K562 (cell line): ENCODE measurements around the gene MYL11. TPM values are rescaled to one million over a fixed set of nuclear protein-coding genes. Genes with fewer than 3 reads are reported as not detected.

Experiments used
- ATF7 ChIP-seq: fragments of 450-650 bp; IDR thresholded peaks from 2 replicates; pipeline ENCODE4 v1.7.1; 2014; ENCODE audit warnings: mild to moderate bottlenecking, moderate library complexity
- CBX1 ChIP-seq: sonication (generic); IDR thresholded peaks from 2 replicates; pipeline ENCODE4 v1.6.1; 2016; ENCODE audit warnings: antibody characterized with exemption, low read depth, mild to moderate bottlenecking
- CGGBP1 ChIP-seq: fragments of 250-450 bp; sonication (Bioruptor Pico); IDR thresholded peaks from 2 replicates; pipeline ENCODE4 v1.9.0; 2021; ENCODE audit warnings: mild to moderate bottlenecking
- CTBP1 ChIP-seq: fragments of 450-650 bp; IDR thresholded peaks from 2 replicates; pipeline ENCODE4 v1.6.1; 2016; ENCODE audit warnings: borderline replicate concordance
- ETS1 ChIP-seq: conservative IDR thresholded peaks from 2 replicates; pipeline ENCODE4 v1.6.1; 2011; ENCODE audit warnings: low read depth, mild to moderate bottlenecking, low read length; ENCODE audit not compliant: control insufficient read depth
- ETV5 ChIP-seq: sonication (generic); formaldehyde crosslinking; IDR thresholded peaks from 2 replicates; pipeline ENCODE4 v1.4.0; 2020; ENCODE audit warnings: low read depth, mild to moderate bottlenecking, missing genetic modification reagents
- HCFC1 ChIP-seq: IDR thresholded peaks from 2 replicates; pipeline ENCODE4 v1.6.1; 2012; ENCODE audit warnings: low read depth, low read length, improper control_type of control experiment
- MXI1 ChIP-seq: IDR thresholded peaks from 2 replicates; pipeline ENCODE4 v1.6.1; 2011; ENCODE audit warnings: low read depth, mild to moderate bottlenecking, improper control_type of control experiment, low read length
- MYNN ChIP-seq, 2 experiments: sonication (generic); formaldehyde crosslinking in 1 of 2; IDR thresholded peaks; 2 replicates each; pipeline versions ENCODE4 v1.5.0 to v1.6.1; 2016 to 2020; ENCODE audit warnings: antibody characterized with exemption in 1 of 2, missing genetic modification reagents in 1 of 2
- NKRF ChIP-seq: fragments of 450-650 bp; IDR thresholded peaks from 2 replicates; pipeline ENCODE4 v1.6.1; 2016; ENCODE audit warnings: borderline replicate concordance
- SIN3A ChIP-seq, 2 experiments: fragments of 150-350 bp in 1 of 2; IDR thresholded peaks; 2 replicates each; pipeline ENCODE4 v1.6.1; 2011 to 2016; ENCODE audit warnings: borderline replicate concordance in 2 of 2, low read depth in 2 of 2, low read length in 2 of 2, mild to moderate bottlenecking in 2 of 2, moderate library complexity in 2 of 2; ENCODE audit not compliant: control insufficient read depth in 1 of 2
- SMAD2 ChIP-seq: fragments of 150-350 bp; IDR thresholded peaks from 2 replicates; pipeline ENCODE4 v1.6.1; 2014; ENCODE audit warnings: low read depth, mild to moderate bottlenecking, low read length
- SREBF2 ChIP-seq: sonication (generic); formaldehyde crosslinking; IDR thresholded peaks from 2 replicates; pipeline ENCODE4 v1.4.0; 2020; ENCODE audit warnings: mild to moderate bottlenecking, missing genetic modification reagents
- TAF1 ChIP-seq: IDR thresholded peaks from 2 replicates; pipeline ENCODE4 v1.6.1; 2011; ENCODE audit warnings: mild to moderate bottlenecking, low read length, moderate library complexity; ENCODE audit not compliant: insufficient read depth, control insufficient read depth, severe bottlenecking; ENCODE audit errors: extremely low read depth
- TRIM28 ChIP-seq: fragments of 450-650 bp; IDR thresholded peaks from 2 replicates; pipeline ENCODE4 v1.6.1; 2017
- USF2 ChIP-seq: sonication (generic); formaldehyde crosslinking; IDR thresholded peaks from 2 replicates; pipeline ENCODE4 v1.5.0; 2020; ENCODE audit warnings: missing genetic modification reagents
- ZNF445 ChIP-seq: fragments of 250-450 bp; sonication (Bioruptor Pico); IDR thresholded peaks from 2 replicates; pipeline ENCODE4 v1.4.0; 2020; ENCODE audit warnings: low read depth, mild to moderate bottlenecking, moderate library complexity
- ZNF592 ChIP-seq: fragments of 450-650 bp; IDR thresholded peaks from 2 replicates; pipeline ENCODE4 v1.6.1; 2017; ENCODE audit warnings: antibody characterized with exemption, mild to moderate bottlenecking
- polyA plus RNA-seq, 8 experiments: library from polyadenylated mRNA; depleted of rRNA in 4 of 8; stranded (reverse) in 5 of 8; unstranded in 3 of 8; fragments of >200 nt; fragmentation: Nextera tagmentation in 2 of 8; fragmentation: Illumina TruSeq in 1 of 8; extraction: Ambion mirVana in 2 of 8; extraction: Trizol in 1 of 8; gene quantifications; 2 replicates each; pipeline versions ENCODE4 v1.2.1 to v1.2.3, GENCODE V29; 2011 to 2014; ENCODE audit warnings: inconsistent platforms in 1 of 8, missing spikeins in 1 of 8
- total RNA-seq, 7 experiments: library from RNA; depleted of rRNA in 6 of 7; stranded (reverse); fragments of >200 nt in 6 of 7; fragmentation: Illumina TruSeq in 2 of 7; extraction: Trizol in 2 of 7; gene quantifications; 2 replicates each; pipeline versions ENCODE4 v1.2.1 to v1.2.3, GENCODE V29; 2011 to 2021; ENCODE audit warnings: low replicate concordance in 1 of 7

Gene MYL11
- total and polyA plus RNA-seq, 9 of the 15 experiments (the other 6 are each of a cell fraction or from before 2014, with no cell fraction given), result 0.31 to 1.5 (median 0.73) TPM; not detected in 4

GRCh38 chr16:30407102-30407803 lies 32.7 kb downstream of the MYL11 start, which contains the start of gene ZNF771 (continued):
- TF ChIP-seq SIN3A (IDR thresholded peaks at IDR 0.05; ENCODE audit: borderline replicate concordance in 2 of 2, control insufficient read depth in 1 of 2, low read depth in 2 of 2, low read length in 2 of 2) (peak; percentile 79 to 85; a peak in 2 of 4 replicates), CBX1 (peak; percentile 36; the same call in 1 of the 2 replicates), MYNN (IDR thresholded peaks at IDR 0.05) (no peak), MYNN (CRISPR knock-in tag; IDR thresholded peaks at IDR 0.05) (no peak), CGGBP1 (CRISPR knock-in tag) (no peak), HCFC1 (no peak), TAF1 (peak; percentile 60), TRIM28 (no peak), SREBF2 (0 out of 2 replicates have a peak, but pooled peaks have one; percentile 76), ETS1 (peak; percentile 73), USF2 (CRISPR knock-in tag) (peak; percentile 89), MXI1 (peak; percentile 82), CTBP1 (peak; percentile 81), ZNF592 (0 out of 2 replicates have a peak, but pooled peaks have one; percentile 27), NKRF (peak; percentile 99), ATF7 (peak; percentile 88), ZNF445 (CRISPR knock-in tag) (no peak), SMAD2 (no peak), ETV5 (CRISPR knock-in tag) (peak; percentile 65; the same call in 1 of the 2 replicates)
